H1 (cell line): Measurements from ENCODE around the gene AMMECR1L. TPM values are rescaled to one million over a fixed set of nuclear protein-coding genes. Genes with fewer than 3 reads are reported as not detected.

Source experiments
- CTCF ChIA-PET: fragments of 300-600 bp; sonication (Branson Sonifier 250); formaldehyde crosslinking; loops from one replicate; lab custom pipeline; 2021; ENCODE audit not compliant: partially characterized antibody; lab: Charles Lee
- POLR2A ChIA-PET: fragments of 300-600 bp; sonication (Branson Sonifier 250); formaldehyde crosslinking; loops from one replicate; lab custom pipeline; 2021; ENCODE audit warnings: inconsistent platforms; ENCODE audit not compliant: partially characterized antibody; lab: Charles Lee
- DNase-seq, 2 experiments: peaks; one replicate each; pipeline versions ENCODE4 v3.0.0 to v3.0.0-alpha.2; 2010 to 2022; ENCODE audit warnings: low spot score in 2 of 2, low read depth in 1 of 2, mixed read lengths in 1 of 2
- FAIRE-seq: peaks from 2 replicates; lab custom pipeline; 2011; peaks lifted over from hg19 to GRCh38; lab: Jason Lieb, UNC
- H2AFZ ChIP-seq: 2 replicates; pipeline ENCODE4 v1.8.1; 2012; ENCODE audit warnings: low read length, inconsistent platforms
- H2AK5ac ChIP-seq: 2 replicates; pipeline ENCODE4 v1.6.1; 2013; ENCODE audit warnings: low read depth, low read length
- H2BK120ac ChIP-seq: replicated peaks from 2 replicates; pipeline ENCODE3; 2013; ENCODE audit warnings: low read depth, low read length, inconsistent platforms
- H2BK12ac ChIP-seq: 2 replicates; pipeline ENCODE4 v1.6.1; 2013; ENCODE audit warnings: low read depth, low read length
- H2BK15ac ChIP-seq: 2 replicates; pipeline ENCODE4 v1.6.1; 2013; ENCODE audit warnings: low read length
- H2BK20ac ChIP-seq: 2 replicates; pipeline ENCODE4 v1.6.1; 2013; ENCODE audit warnings: low read length
- H2BK5ac ChIP-seq: 2 replicates; pipeline ENCODE4 v1.6.1; 2013; ENCODE audit warnings: low read depth, low read length
- H3K14ac ChIP-seq: 2 replicates; pipeline ENCODE4 v1.6.1; 2013; ENCODE audit warnings: inconsistent platforms; ENCODE audit not compliant: insufficient read length
- H3K18ac ChIP-seq: 2 replicates; pipeline ENCODE4 v1.6.1; 2013; ENCODE audit warnings: low read length; ENCODE audit errors: extremely low read depth
- H3K23ac ChIP-seq: 2 replicates; pipeline ENCODE4 v1.6.1; 2013; ENCODE audit warnings: inconsistent platforms; ENCODE audit not compliant: insufficient read length
- H3K23me2 ChIP-seq: 2 replicates; pipeline ENCODE4 v1.6.1; 2013; ENCODE audit warnings: low read depth, low read length
- H3K27ac ChIP-seq: 2 replicates; pipeline ENCODE4 v1.6.1; 2011; ENCODE audit warnings: low read depth, low read length, inconsistent platforms
- H3K27me3 ChIP-seq, 4 experiments: replicated peaks in 1 of 4; 1 replicate in 1 of 4; 2 replicates in 3 of 4; pipeline versions ENCODE4 v1.6.1 to v1.8.1; 2011 to 2013; ENCODE audit warnings: low read length in 3 of 4, mild to moderate bottlenecking in 3 of 4, inconsistent platforms in 2 of 4, mixed read lengths in 2 of 4, moderate library complexity in 1 of 4; ENCODE audit not compliant: control insufficient read depth in 3 of 4, insufficient read depth in 3 of 4; ENCODE audit errors: extremely low read depth in 1 of 4
- H3K36me3 ChIP-seq, 4 experiments: 2 replicates each; pipeline versions ENCODE4 v1.6.1 to v1.8.1; 2011 to 2013; ENCODE audit warnings: mild to moderate bottlenecking in 4 of 4, low read length in 3 of 4, moderate library complexity in 2 of 4, control low read depth in 1 of 4, inconsistent platforms in 1 of 4; ENCODE audit not compliant: insufficient read depth in 4 of 4, control insufficient read depth in 2 of 4
- H3K4ac ChIP-seq: replicated peaks from 2 replicates; pipeline ENCODE3; 2013; ENCODE audit warnings: low read length, low read depth, mixed read lengths, inconsistent platforms; ENCODE audit not compliant: insufficient read length
- H3K4me1 ChIP-seq, 4 experiments: replicated peaks in 1 of 4; 1 replicate in 1 of 4; 2 replicates in 3 of 4; pipeline versions ENCODE4 v1.6.1 to v1.8.1; 2011 to 2013; ENCODE audit warnings: low read length in 3 of 4, inconsistent platforms in 2 of 4, mixed read lengths in 1 of 4; ENCODE audit not compliant: insufficient read depth in 4 of 4, control insufficient read depth in 3 of 4
- H3K4me2 ChIP-seq, 2 experiments: 2 replicates each; pipeline versions ENCODE4 v1.6.1 to v1.8.1; 2011 to 2013; ENCODE audit warnings: low read depth in 2 of 2, low read length in 2 of 2, control low read depth in 1 of 2, inconsistent platforms in 1 of 2, mild to moderate bottlenecking in 1 of 2; ENCODE audit not compliant: insufficient read depth in 1 of 2
- H3K4me3 ChIP-seq, 4 experiments: fragments of 200-600, 300-600 bp in 1 of 4; sonication (generic), shearing (Covaris generic), sonication (Bioruptor Twin) in 1 of 4; 2 replicates each; pipeline versions ENCODE4 v1.5.1 to v1.8.1; 2011 to 2016; ENCODE audit warnings: low read length in 4 of 4, low read depth in 3 of 4, control low read depth in 2 of 4, inconsistent platforms in 2 of 4, mild to moderate bottlenecking in 2 of 4, mixed read lengths in 1 of 4, moderate library complexity in 1 of 4; ENCODE audit not compliant: insufficient read depth in 2 of 4; ENCODE audit errors: extremely low read depth in 1 of 4
- H3K56ac ChIP-seq: replicated peaks from 2 replicates; pipeline ENCODE3; 2013; ENCODE audit warnings: low read depth, mild to moderate bottlenecking, mixed read lengths, low read length, inconsistent platforms; ENCODE audit not compliant: insufficient read length
- H3K79me1 ChIP-seq: 2 replicates; pipeline ENCODE4 v1.6.1; 2013; ENCODE audit warnings: low read depth, low read length, control low read depth
- H3K79me2 ChIP-seq, 2 experiments: 2 replicates each; pipeline versions ENCODE4 v1.6.1 to v1.8.1; 2012 to 2013; ENCODE audit warnings: low read length in 2 of 2, mild to moderate bottlenecking in 2 of 2, inconsistent platforms in 1 of 2; ENCODE audit not compliant: insufficient read depth in 2 of 2, control insufficient read depth in 1 of 2
- H3K9ac ChIP-seq, 4 experiments: replicated peaks in 1 of 4; 1 replicate in 1 of 4; 2 replicates in 3 of 4; pipeline versions ENCODE4 v1.6.1 to v1.8.1; 2011 to 2013; ENCODE audit warnings: low read depth in 3 of 4, low read length in 3 of 4, control low read depth in 2 of 4, mild to moderate bottlenecking in 2 of 4, moderate library complexity in 2 of 4, inconsistent platforms in 1 of 4; ENCODE audit errors: extremely low read depth in 1 of 4
- H3K9me3 ChIP-seq, 2 experiments: 2 replicates each; pipeline versions ENCODE4 v1.6.1 to v1.8.1; 2012 to 2013; ENCODE audit warnings: mild to moderate bottlenecking in 2 of 2, moderate library complexity in 2 of 2, control low read depth in 1 of 2, inconsistent platforms in 1 of 2, low read depth in 1 of 2, low read length in 1 of 2, mixed read lengths in 1 of 2; ENCODE audit not compliant: insufficient read depth in 2 of 2
- H4K20me1 ChIP-seq, 2 experiments: replicated peaks in 1 of 2; 2 replicates each; pipeline versions ENCODE3 to v1.8.1; 2011 to 2013; ENCODE audit warnings: inconsistent platforms in 2 of 2, low read length in 2 of 2, mild to moderate bottlenecking in 1 of 2; ENCODE audit not compliant: insufficient read depth in 2 of 2, control insufficient read depth in 1 of 2
- H4K5ac ChIP-seq: 2 replicates; pipeline ENCODE4 v1.6.1; 2013; ENCODE audit warnings: low read length, low read depth, mixed read lengths, inconsistent platforms; ENCODE audit not compliant: insufficient read length
- H4K8ac ChIP-seq: 2 replicates; pipeline ENCODE4 v1.8.0; 2013; ENCODE audit warnings: mild to moderate bottlenecking, moderate library complexity, low read length, inconsistent platforms; ENCODE audit not compliant: insufficient read depth; ENCODE audit errors: extremely low read depth
- H4K91ac ChIP-seq: replicated peaks from 2 replicates; pipeline ENCODE3; 2013; ENCODE audit warnings: low read length, mixed read lengths, inconsistent platforms; ENCODE audit not compliant: insufficient read length
- ATF3 ChIP-seq: IDR thresholded peaks from 2 replicates; pipeline ENCODE4 v1.6.1; 2011; ENCODE audit warnings: low read depth, mild to moderate bottlenecking, low read length; ENCODE audit not compliant: insufficient read depth
- BCL11A ChIP-seq, 2 experiments: IDR thresholded peaks; one replicate each; pipeline ENCODE4 v1.6.1; 2011; ENCODE audit warnings: low read depth in 2 of 2, low read length in 2 of 2, mild to moderate bottlenecking in 2 of 2
- CHD1 ChIP-seq: IDR thresholded peaks from 2 replicates; pipeline ENCODE4 v1.6.1; 2012; ENCODE audit warnings: low read depth, low read length, improper control_type of control experiment
- CREB1 ChIP-seq: IDR thresholded peaks from 2 replicates; pipeline ENCODE4 v1.6.1; 2012; ENCODE audit warnings: inconsistent platforms
- CTBP2 ChIP-seq: IDR thresholded peaks from 2 replicates; pipeline ENCODE4 v1.7.0; 2011; ENCODE audit warnings: borderline replicate concordance, mild to moderate bottlenecking, moderate library complexity, mixed read lengths, low read length; ENCODE audit not compliant: insufficient read depth, insufficient read length
- EGR1 ChIP-seq: IDR thresholded peaks from 2 replicates; pipeline ENCODE4 v1.6.1; 2011; ENCODE audit warnings: low read depth, low read length, borderline replicate concordance
- FOSL1 ChIP-seq: IDR thresholded peaks from 2 replicates; pipeline ENCODE4 v1.6.1; 2011; ENCODE audit warnings: mild to moderate bottlenecking, low read depth, low read length, moderate library complexity; ENCODE audit not compliant: insufficient read depth
- JUN ChIP-seq: IDR thresholded peaks from 2 replicates; pipeline ENCODE4 v1.6.1; 2011; ENCODE audit warnings: low read depth, mild to moderate bottlenecking, improper control_type of control experiment, low read length
- KDM5A ChIP-seq: fragments of 200-600 bp; IDR thresholded peaks from 2 replicates; pipeline ENCODE4 v1.7.1; 2012; ENCODE audit warnings: mild to moderate bottlenecking, low read length, inconsistent platforms, mixed read lengths
- POLR2A ChIP-seq, 2 experiments: IDR thresholded peaks; 1 replicate in 1 of 2; 2 replicates in 1 of 2; pipeline ENCODE4 v1.6.1; 2011; ENCODE audit warnings: low read depth in 2 of 2, low read length in 2 of 2, mild to moderate bottlenecking in 2 of 2; ENCODE audit errors: control extremely low read depth in 1 of 2
- RBBP5 ChIP-seq: IDR thresholded peaks from 2 replicates; pipeline ENCODE4 v1.7.1; 2012; ENCODE audit warnings: low read depth, mild to moderate bottlenecking, inconsistent platforms, low read length, moderate library complexity, borderline replicate concordance
- RNF2 ChIP-seq: fragments of 200-900, 300-1000 bp; sonication (generic); IDR thresholded peaks from 2 replicates; pipeline ENCODE4 v1.7.1; 2016; ENCODE audit warnings: borderline replicate concordance, low read depth, mild to moderate bottlenecking, antibody characterized with exemption, low read length; ENCODE audit not compliant: poor library complexity, severe bottlenecking; ENCODE audit errors: missing control alignments
- RXRA ChIP-seq: IDR thresholded peaks from 2 replicates; pipeline ENCODE4 v1.6.1; 2011; ENCODE audit warnings: low read depth, mild to moderate bottlenecking, low read length, moderate library complexity; ENCODE audit not compliant: insufficient read depth
- SP1 ChIP-seq: IDR thresholded peaks from 2 replicates; pipeline ENCODE4 v1.6.1; 2011; ENCODE audit warnings: low read depth, low read length
- SP4 ChIP-seq: IDR thresholded peaks from 2 replicates; pipeline ENCODE4 v1.6.1; 2012; ENCODE audit warnings: low read length, inconsistent platforms
- WGBS, 2 experiments: shearing (Covaris generic) in 1 of 2; methylation state at CpG; one replicate each; pipeline versions ENCODE4 v1.1.6 to v1.1.7; 2013 to 2015; ENCODE audit warnings: low lambda C conversion rate in 2 of 2, mixed read lengths in 2 of 2, inconsistent platforms in 1 of 2, low coverage in 1 of 2, missing lambda C conversion rate in 1 of 2; ENCODE audit not compliant: insufficient replicate concordance in 2 of 2, insufficient coverage in 1 of 2, insufficient read length in 1 of 2; ENCODE audit errors: extremely low coverage in 1 of 2, missing lambda C conversion rate in 1 of 2; 5-methylcytosine and 5-hydroxymethylcytosine counted together
- polyA plus RNA-seq, 7 experiments: library from polyadenylated mRNA; depleted of rRNA in 3 of 7; stranded (reverse) in 5 of 7; unstranded in 2 of 7; fragments of >200 nt in 5 of 7; fragments of 200-250 nt in 2 of 7; gene quantifications; 1 replicate in 5 of 7; 2 replicates in 1 of 7; 4 replicates in 1 of 7; pipeline versions ENCODE4 v1.2.1 to v1.2.3, GENCODE V29; 2011 to 2013; ENCODE audit warnings: missing spikeins in 2 of 7, mixed read lengths in 2 of 7
- total RNA-seq: library from RNA; stranded (reverse); fragmentation: NEBNext Ultra II Directional; extraction: Animal tissue kit (Norgen Biotek cat#: 25700); gene quantifications from 2 replicates; pipeline ENCODE4 v1.2.1, GENCODE V29; 2021

AMMECR1L gene
- total and polyA plus RNA-seq, 2 of the 8 experiments (the other 6 are each of a cell fraction or from before 2014, with no cell fraction given) = 10.1 to 18.8 TPM

- Histone ChIP-seq H2BK12ac (no peak overlapping the region), H3K4me1 (peaks cover 0 to 3% (median 0%) of the 10 kb centered on the region in 4 experiments; a peak in 2 of 7 replicates), H3K79me2 (no peaks in the 10 kb centered on the region), H3K4me3 (no peak overlapping the region), H3K9me3 (no peaks in the 10 kb centered on the region), H3K4ac (no peak overlapping the region), H3K9ac (no peak overlapping the region), H2AK5ac (no peak overlapping the region), H3K79me1 (no peaks in the 10 kb centered on the region), H3K27ac (no peak overlapping the region), H3K14ac (no peak overlapping the region), H3K18ac (no peak overlapping the region), H2BK15ac (no peak overlapping the region), H2BK120ac (no peak overlapping the region), H3K36me3 (no peaks in the 10 kb centered on the region), H3K27me3 (no peaks in the 10 kb centered on the region; a peak in 1 of 7 replicates), H3K23ac (no peak overlapping the region), H3K56ac (no peak overlapping the region), H4K91ac (no peak overlapping the region), H4K5ac (no peak overlapping the region), H3K23me2 (no peaks in the 10 kb centered on the region), H4K20me1 (no peaks in the 10 kb centered on the region), H2AFZ (no peak overlapping the region), H2BK20ac (no peak overlapping the region), H3K4me2 (no peak overlapping the region), H4K8ac (no peak overlapping the region), H2BK5ac (no peak overlapping the region)
- DNase-seq = no peak
- CTCF ChIA-PET = interaction anchor here (1.0 kb wide), 1 partner anchor 12 kb away, joined by 3 read pairs; no protein-coding TSS in a partner anchor
- FAIRE-seq = no peak
- WGBS, 2 experiments = 98% methylated on average over 3 of the region's 3 CpGs; no CpG with 5 or more reads in 1 of the 2 experiments
- POLR2A ChIA-PET = no interaction called here
- TF ChIP-seq KDM5A (no peak), BCL11A (IDR thresholded peaks at IDR 0.05; ENCODE audit: low read depth in 2 of 2, low read length in 2 of 2) (no peak), JUN (no peak), EGR1 (no peak), CHD1 (no peak), CREB1 (no peak), POLR2A (IDR thresholded peaks at IDR 0.05; ENCODE audit: control extremely low read depth in 1 of 2, low read depth in 2 of 2, low read length in 2 of 2) (no peak), FOSL1 (no peak), SP4 (no peak), RBBP5 (no peak), SP1 (no peak), RXRA (no peak), RNF2 (no peak), ATF3 (no peak), CTBP2 (no peak)
These were observed 24.7 kb upstream of the AMMECR1L start for GRCh38 chr2:127910415-127910814.
